GM21717 (cell line): ENCODE results near the gene DLG5.

Source experiments
- ATAC-seq: cut with Tn5 transposase; IDR thresholded peaks from one replicate; pipeline ENCODE4 v1.9.1; 2021; ENCODE audit warnings: mild to moderate bottlenecking, moderate library complexity; ENCODE audit not compliant: unreplicated experiment

DLG5 gene

GRCh38 chr10:77799352-77799751 lies 127.2 kb downstream of the DLG5 start:
- ATAC-seq = no peak

GRCh38 chr10:77798940-77799339 lies 127.6 kb downstream of the DLG5 start:
- no peak for ATAC-seq

- ATAC-seq = no peak
These were observed 130.1 kb downstream of the DLG5 start for GRCh38 chr10:77796311-77796915.

- ATAC-seq = no peak
These were observed 131.0 kb downstream of the DLG5 start for GRCh38 chr10:77795426-77796055.

GRCh38 chr10:77794256-77795142 lies 132.1 kb downstream of the DLG5 start:
- no peak for ATAC-seq

- no peak for ATAC-seq
These were observed 132.7 kb downstream of the DLG5 start for GRCh38 chr10:77793831-77794230.

- ATAC-seq = no peak
These were observed 134.4 kb downstream of the DLG5 start for GRCh38 chr10:77792155-77792554.

GRCh38 chr10:77791506-77791905 lies 135.0 kb downstream of the DLG5 start:
- no peak for ATAC-seq

GRCh38 chr10:77789861-77790260 lies 136.7 kb downstream of the DLG5 start:
- no peak for ATAC-seq

- ATAC-seq = no peak
These were observed 137.5 kb downstream of the DLG5 start for GRCh38 chr10:77789016-77789415.

- ATAC-seq = no peak
These were observed 138.0 kb downstream of the DLG5 start for GRCh38 chr10:77788496-77789010.

- no peak for ATAC-seq
These were observed 139.1 kb downstream of the DLG5 start for GRCh38 chr10:77787440-77787839.

GRCh38 chr10:77784856-77785255 lies 141.7 kb downstream of the DLG5 start:
- ATAC-seq = no peak

- no peak for ATAC-seq
These were observed 144.1 kb downstream of the DLG5 start for GRCh38 chr10:77782328-77783061.

GRCh38 chr10:77781451-77782327 lies 144.9 kb downstream of the DLG5 start:
- no peak for ATAC-seq

- no peak for ATAC-seq
These were observed 146.4 kb downstream of the DLG5 start for GRCh38 chr10:77780180-77780579.

GRCh38 chr10:77776487-77776886 lies 150.1 kb downstream of the DLG5 start:
- ATAC-seq = no peak

- ATAC-seq = no peak
These were observed 151.6 kb downstream of the DLG5 start for GRCh38 chr10:77774940-77775391.

- ATAC-seq = no peak
These were observed 152.7 kb downstream of the DLG5 start for GRCh38 chr10:77773631-77774426.
